ENCODE measurements around the gene HS6ST1. TPM values are rescaled to one million over a fixed set of nuclear protein-coding genes. Genes with fewer than 3 reads are reported as not detected.

The HS6ST1 gene
- total RNA-seq, 2 experiments from 2014 or later: 7.0 to 8.6 TPM

GRCh38 chr2:128358941-128359731, 40.5 kb upstream of the HS6ST1 start:
- Mint-ChIP-seq H3K27me3 (peaks cover 23% of the 10 kb centered on the region), H3K9me3 (ENCODE audit: low read depth) (no peaks in the 10 kb centered on the region), H3K27ac (no peak overlapping the region), H3K4me1 (no peaks in the 10 kb centered on the region), H3K4me3 (no peak overlapping the region), H3K36me3 (no peaks in the 10 kb centered on the region)
- CTCF ChIA-PET: no interaction called here
- ATAC-seq: no peak
- DNase-seq: peak; percentile 22

- Mint-ChIP-seq H3K27ac (no peak overlapping the region), H3K9me3 (ENCODE audit: low read depth) (no peaks in the 10 kb centered on the region), H3K4me1 (no peaks in the 10 kb centered on the region), H3K27me3 (peaks cover 23% of the 10 kb centered on the region), H3K36me3 (no peaks in the 10 kb centered on the region), H3K4me3 (no peak overlapping the region)
- CTCF ChIA-PET: no interaction called here
- DNase-seq: peak; percentile 35
- ATAC-seq: no peak
Observed at GRCh38 chr2:128357506-128358370, 39.1 kb upstream of the HS6ST1 start.

- no peaks in the 10 kb centered on the region for H3K9me3 Mint-ChIP-seq (ENCODE audit: low read depth)
Observed at GRCh38 chr2:128356127-128356526, 37.5 kb upstream of the HS6ST1 start.

GRCh38 chr2:128354726-128355470, 36.2 kb upstream of the HS6ST1 start:
- ATAC-seq (no peak), DNase-seq (peak; percentile 22)
- H3K27me3 Mint-ChIP-seq: peaks cover 27% of the 10 kb centered on the region
- no peak overlapping the region for H3K27ac Mint-ChIP-seq
- no peaks in the 10 kb centered on the region for H3K9me3 Mint-ChIP-seq (ENCODE audit: low read depth)
- CTCF ChIA-PET: interaction anchor here (1.1 kb wide), 1 partner anchor 169 kb away, joined by 3 read pairs; no protein-coding TSS in a partner anchor
- H3K36me3 Mint-ChIP-seq: no peaks in the 10 kb centered on the region
- H3K4me3 Mint-ChIP-seq: no peak overlapping the region
- H3K4me1 Mint-ChIP-seq: no peaks in the 10 kb centered on the region

More at GRCh38 chr2:128356127-128356526, 37.5 kb upstream of the HS6ST1 start:
- Mint-ChIP-seq H3K36me3 (no peaks in the 10 kb centered on the region), H3K4me3 (no peak overlapping the region), H3K27ac (no peak overlapping the region), H3K4me1 (no peaks in the 10 kb centered on the region), H3K27me3 (peaks cover 22% of the 10 kb centered on the region)
- CTCF ChIA-PET: no interaction called here
- ATAC-seq (no peak), DNase-seq (no peak)

- Mint-ChIP-seq H3K4me3 (no peak overlapping the region), H3K4me1 (no peaks in the 10 kb centered on the region), H3K36me3 (no peaks in the 10 kb centered on the region), H3K9me3 (ENCODE audit: low read depth) (no peaks in the 10 kb centered on the region), H3K27me3 (peaks cover 25% of the 10 kb centered on the region), H3K27ac (no peak overlapping the region)
- peak; percentile 14 for DNase-seq
- no peak for ATAC-seq
- CTCF ChIA-PET: no interaction called here
Observed at GRCh38 chr2:128354161-128354560, 35.5 kb upstream of the HS6ST1 start.

GRCh38 chr2:128350736-128351135, 32.1 kb upstream of the HS6ST1 start:
- CTCF ChIA-PET: no interaction called here
- Mint-ChIP-seq H3K36me3 (no peaks in the 10 kb centered on the region), H3K4me1 (no peaks in the 10 kb centered on the region), H3K27ac (no peak overlapping the region), H3K27me3 (peaks cover 19% of the 10 kb centered on the region), H3K9me3 (ENCODE audit: low read depth) (no peaks in the 10 kb centered on the region), H3K4me3 (no peak overlapping the region)
- ATAC-seq (no peak), DNase-seq (no peak)

GRCh38 chr2:128348701-128349100, 30.0 kb upstream of the HS6ST1 start:
- H3K36me3 Mint-ChIP-seq: no peaks in the 10 kb centered on the region
- no peak for ATAC-seq
- no peak overlapping the region for H3K4me3 Mint-ChIP-seq
- no peaks in the 10 kb centered on the region for H3K9me3 Mint-ChIP-seq (ENCODE audit: low read depth)
- H3K4me1 Mint-ChIP-seq: no peaks in the 10 kb centered on the region
- no peak overlapping the region for H3K27ac Mint-ChIP-seq
- peaks cover 13% of the 10 kb centered on the region for H3K27me3 Mint-ChIP-seq
- no peak for DNase-seq
- CTCF ChIA-PET: no interaction called here

- CTCF ChIA-PET: no interaction called here
Observed at GRCh38 chr2:128347701-128348539, 29.3 kb upstream of the HS6ST1 start.

GRCh38 chr2:128347171-128347558, 28.5 kb upstream of the HS6ST1 start:
- H3K36me3 Mint-ChIP-seq: no peaks in the 10 kb centered on the region
- CTCF ChIA-PET: no interaction called here
- H3K9me3 Mint-ChIP-seq (ENCODE audit: low read depth): no peaks in the 10 kb centered on the region
- H3K27me3 Mint-ChIP-seq: peaks cover 13% of the 10 kb centered on the region
- DNase-seq: no peak
- no peak overlapping the region for H3K27ac Mint-ChIP-seq
- no peak overlapping the region for H3K4me3 Mint-ChIP-seq
- ATAC-seq: no peak
- no peaks in the 10 kb centered on the region for H3K4me1 Mint-ChIP-seq

More at GRCh38 chr2:128347701-128348539, 29.3 kb upstream of the HS6ST1 start:
- Mint-ChIP-seq H3K36me3 (no peaks in the 10 kb centered on the region), H3K27me3 (peaks cover 13% of the 10 kb centered on the region), H3K9me3 (ENCODE audit: low read depth) (no peaks in the 10 kb centered on the region), H3K4me1 (no peaks in the 10 kb centered on the region), H3K27ac (no peak overlapping the region), H3K4me3 (no peak overlapping the region)
- ATAC-seq (no peak), DNase-seq (no peak)

GRCh38 chr2:128346291-128347170, 27.9 kb upstream of the HS6ST1 start:
- H3K4me3 Mint-ChIP-seq: no peak overlapping the region
- H3K27ac Mint-ChIP-seq: no peak overlapping the region
- CTCF ChIA-PET: no interaction called here
- H3K27me3 Mint-ChIP-seq: peaks cover 13% of the 10 kb centered on the region
- H3K9me3 Mint-ChIP-seq (ENCODE audit: low read depth): peaks cover 3% of the 10 kb centered on the region
- ATAC-seq (no peak), DNase-seq (no peak)
- no peaks in the 10 kb centered on the region for H3K4me1 Mint-ChIP-seq
- H3K36me3 Mint-ChIP-seq: no peaks in the 10 kb centered on the region

GRCh38 chr2:128345436-128346165, 26.9 kb upstream of the HS6ST1 start:
- no peaks in the 10 kb centered on the region for H3K4me1 Mint-ChIP-seq
- CTCF ChIA-PET: no interaction called here
- no peaks in the 10 kb centered on the region for H3K36me3 Mint-ChIP-seq
- peaks cover 4% of the 10 kb centered on the region for H3K27me3 Mint-ChIP-seq
- DNase-seq: no peak
- H3K9me3 Mint-ChIP-seq (ENCODE audit: low read depth): peaks cover 5% of the 10 kb centered on the region
- no peak overlapping the region for H3K27ac Mint-ChIP-seq
- ATAC-seq: no peak
- no peak overlapping the region for H3K4me3 Mint-ChIP-seq
